ENCODE data around the gene MAPRE3. TPM values are rescaled to one million over a fixed set of nuclear protein-coding genes. Genes with fewer than 3 reads are reported as not detected.
"Not testable (repeated sequence)": the region's sequence is repeated elsewhere in the genome, so short reads cannot be mapped to it uniquely, and the experiment has no call there.

Gene MAPRE3
- polyA plus RNA-seq, 3 donors from 2014 or later, result 1.7 to 2.2 (median 1.9) TPM

- H3K36me3 Mint-ChIP-seq, result peaks cover 4 to 12% (median 9%) of the 10 kb centered on the region in 3 donors
- peak within 1 kb of the TSS; percentile 92 to 98 (median 96) for H3K27ac Mint-ChIP-seq
- peak; percentile 90 to 92 (median 91) for DNase-seq
- H3K9me3 Mint-ChIP-seq, result peaks cover 0 to 2% (median 0%) of the 10 kb centered on the region in 6 donors
- H3K27me3 Mint-ChIP-seq (ENCODE audit: low read depth in 3 of 3), result no peaks in the 10 kb centered on the region
- H3K4me3 Mint-ChIP-seq, result peak within 1 kb of the TSS; percentile 97 to 98 (median 98)
- peaks cover 66 to 85% of the 10 kb centered on the region in 2 donors for H3K4me1 Mint-ChIP-seq
Observed at GRCh38 chr2:27071277-27071989, 101.0 kb downstream of the MAPRE3 start, which contains the start of gene OST4. OST4 (minus strand) TSS chr2:27071654.

- peaks cover 71 to 87% of the 10 kb centered on the region in 2 donors for H3K4me1 Mint-ChIP-seq
- H3K9me3 Mint-ChIP-seq, result peaks cover 0 to 2% (median 0%) of the 10 kb centered on the region in 6 donors
- no peak for DNase-seq
- H3K4me3 Mint-ChIP-seq, result peak overlapping the region; percentile 74 to 79 (median 77)
- H3K27ac Mint-ChIP-seq, result peak overlapping the region; percentile 46 to 82 (median 80)
- H3K27me3 Mint-ChIP-seq (ENCODE audit: low read depth in 3 of 3), result peaks cover 0 to 3% (median 0%) of the 10 kb centered on the region in 3 donors
- H3K36me3 Mint-ChIP-seq, result peaks cover 4 to 12% (median 9%) of the 10 kb centered on the region in 3 donors
Observed at GRCh38 chr2:27071990-27072830, 101.8 kb downstream of the MAPRE3 start.

- peaks cover 75 to 81% of the 10 kb centered on the region in 2 donors for H3K4me1 Mint-ChIP-seq
- peak overlapping the region; percentile 74 to 79 (median 77) for H3K4me3 Mint-ChIP-seq
- DNase-seq, result no peak
- H3K9me3 Mint-ChIP-seq, result peaks cover 0 to 2% (median 0%) of the 10 kb centered on the region in 6 donors
- H3K27ac Mint-ChIP-seq, result peak overlapping the region in 5 of 6 donors; percentile 46 to 81 (median 55)
- H3K27me3 Mint-ChIP-seq (ENCODE audit: low read depth in 3 of 3), result peaks cover 0 to 3% (median 0%) of the 10 kb centered on the region in 3 donors
- H3K36me3 Mint-ChIP-seq, result peaks cover 4 to 12% (median 9%) of the 10 kb centered on the region in 3 donors
Observed at GRCh38 chr2:27072920-27073319, 102.5 kb downstream of the MAPRE3 start.

GRCh38 chr2:27073782-27074181 lies 103.3 kb downstream of the MAPRE3 start:
- Mint-ChIP-seq H3K36me3 (peaks cover 4 to 12% (median 9%) of the 10 kb centered on the region in 3 donors), H3K27ac (peak overlapping the region; percentile 29 to 86 (median 77)), H3K4me3 (peak overlapping the region in 3 of 5 donors; percentile 0 to 54 (median 25)), H3K9me3 (peaks cover 0 to 2% (median 0%) of the 10 kb centered on the region in 6 donors), H3K27me3 (ENCODE audit: low read depth in 3 of 3) (peaks cover 0 to 3% (median 0%) of the 10 kb centered on the region in 3 donors), H3K4me1 (peaks cover 72 to 74% of the 10 kb centered on the region in 2 donors)
- no peak for DNase-seq

GRCh38 chr2:27074738-27075565 lies 104.5 kb downstream of the MAPRE3 start:
- peaks cover 60 to 64% of the 10 kb centered on the region in 2 donors for H3K4me1 Mint-ChIP-seq
- H3K27ac Mint-ChIP-seq, result peak overlapping the region; percentile 77 to 92 (median 88)
- peaks cover 0 to 3% (median 0%) of the 10 kb centered on the region in 3 donors for H3K27me3 Mint-ChIP-seq (ENCODE audit: low read depth in 3 of 3)
- peak; percentile 47 to 61 (median 54) for DNase-seq
- H3K36me3 Mint-ChIP-seq, result peaks cover 0 to 2% (median 0%) of the 10 kb centered on the region in 3 donors
- H3K4me3 Mint-ChIP-seq, result peak overlapping the region; percentile 45 to 73 (median 66)
- H3K9me3 Mint-ChIP-seq, result peaks cover 0 to 2% (median 0%) of the 10 kb centered on the region in 6 donors

DNA sequence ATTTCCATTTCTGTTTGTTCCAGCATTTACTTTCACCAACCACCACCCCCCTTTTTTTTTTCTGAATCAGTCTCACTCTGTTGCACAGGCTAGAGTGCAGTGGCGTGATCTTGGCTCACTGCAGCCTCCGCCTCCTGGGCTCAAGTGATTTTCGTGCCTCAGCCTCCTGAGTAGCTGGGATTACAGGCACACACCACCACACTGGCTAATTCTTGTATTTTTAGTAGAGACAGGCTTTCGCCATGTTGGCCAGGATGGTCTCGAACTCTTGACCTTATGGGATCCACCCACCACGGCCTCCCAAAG lies 105.1 kb downstream of the MAPRE3 start:
- H3K36me3 Mint-ChIP-seq; H3K9me3 Mint-ChIP-seq; DNase-seq; H3K27me3 Mint-ChIP-seq (ENCODE audit: low read depth in 3 of 3): not testable (repeated sequence)
- Mint-ChIP-seq H3K4me1 (peaks cover 56 to 63% of the 10 kb centered on the region in 2 donors), H3K4me3 (peak overlapping the region; percentile 45 to 73 (median 66)), H3K27ac (peak overlapping the region; percentile 77 to 92 (median 88))

DNA sequence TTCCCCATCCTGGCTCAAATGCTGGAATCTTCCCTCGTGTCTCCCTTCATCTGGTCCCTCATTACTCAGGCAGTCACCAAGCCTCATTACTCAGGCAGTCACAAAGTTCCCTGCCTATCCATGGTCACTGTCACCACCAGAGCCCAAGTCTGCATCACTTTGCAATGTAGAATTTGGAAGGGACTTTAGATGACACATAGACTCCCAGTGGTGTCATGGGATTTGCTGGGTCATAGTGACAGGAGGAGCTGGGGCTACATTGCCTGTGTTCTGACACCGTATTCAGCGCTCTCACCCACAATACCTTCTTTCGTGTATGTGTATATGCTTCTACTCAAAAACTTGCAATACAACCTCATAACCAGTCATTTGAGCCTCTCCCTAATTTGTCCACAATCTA lies 105.9 kb downstream of the MAPRE3 start:
- H3K9me3 Mint-ChIP-seq, result no peaks in the 10 kb centered on the region
- no peaks in the 10 kb centered on the region for H3K36me3 Mint-ChIP-seq
- peak overlapping the region in 5 of 6 donors; percentile 8 to 89 (median 83) for H3K27ac Mint-ChIP-seq
- peaks cover 3 to 5% (median 3%) of the 10 kb centered on the region in 3 donors for H3K27me3 Mint-ChIP-seq (ENCODE audit: low read depth in 3 of 3)
- no peak for DNase-seq
- H3K4me1 Mint-ChIP-seq, result peaks cover 56 to 63% of the 10 kb centered on the region in 2 donors
- H3K4me3 Mint-ChIP-seq, result peak overlapping the region; percentile 10 to 65 (median 40)

Other genes with a start within 250 kb of the MAPRE3 start
- gene SLC35F6, start 206.4 kb upstream of the MAPRE3 start, polyA plus RNA-seq, result 10 to 100 TPM in 1 of 3 donors, 1 to 10 TPM in 2; 6.6 to 13.7 (median 7.3) TPM
- under 1 TPM in 2 of 3 donors, not detected in 1; 0.62 to 0.68 TPM for gene CENPA, start 184.6 kb upstream of the MAPRE3 start, polyA plus RNA-seq
- not detected for gene DPYSL5, start 122.5 kb upstream of the MAPRE3 start, polyA plus RNA-seq
- 10 to 100 TPM; 16.6 to 48.3 (median 17.6) TPM for gene TMEM214, start 62.3 kb downstream of the MAPRE3 start, polyA plus RNA-seq
- gene AGBL5, start 81.0 kb downstream of the MAPRE3 start, polyA plus RNA-seq, result 10 to 100 TPM in 1 of 3 donors, 1 to 10 TPM in 2; 7.7 to 10.2 (median 8.9) TPM
- 100 to 1,000 TPM; 677 to 899 (median 681) TPM for gene OST4, start 101.0 kb downstream of the MAPRE3 start, polyA plus RNA-seq
- 1 to 10 TPM in 1 of 3 donors, under 1 TPM in 2; 0.80 to 1.3 (median 0.92) TPM for gene EMILIN1, start 108.0 kb downstream of the MAPRE3 start, polyA plus RNA-seq
- 1 to 10 TPM; 7.0 to 9.5 (median 8.4) TPM for gene KHK, start 116.1 kb downstream of the MAPRE3 start, polyA plus RNA-seq
- not detected for gene CGREF1, start 148.5 kb downstream of the MAPRE3 start, polyA plus RNA-seq
- 1 to 10 TPM in 2 of 3 donors, under 1 TPM in 1; 0.38 to 5.5 (median 1.5) TPM for gene ABHD1, start 153.2 kb downstream of the MAPRE3 start, polyA plus RNA-seq
- gene PREB, start 164.0 kb downstream of the MAPRE3 start, polyA plus RNA-seq, result 100 to 1,000 TPM in 1 of 3 donors, 10 to 100 TPM in 2; 90.9 to 105 (median 94.2) TPM
- gene PRR30, start 168.8 kb downstream of the MAPRE3 start, polyA plus RNA-seq, result not detected
- not detected for gene TCF23, start 178.4 kb downstream of the MAPRE3 start, polyA plus RNA-seq
- 100 to 1,000 TPM; 264 to 391 (median 388) TPM for gene ATRAID, start 241.4 kb downstream of the MAPRE3 start, polyA plus RNA-seq
- gene SLC5A6, start 241.6 kb downstream of the MAPRE3 start, polyA plus RNA-seq, result 10 to 100 TPM in 2 of 3 donors, 1 to 10 TPM in 1; 5.3 to 15.1 (median 11.5) TPM
- gene CAD, start 246.7 kb downstream of the MAPRE3 start, polyA plus RNA-seq, result 10 to 100 TPM in 1 of 3 donors, 1 to 10 TPM in 2; 6.9 to 17.8 (median 8.5) TPM

Data from immature natural killer cell (primary cell).